Stomach (tissue), 9 donors: ENCODE measurements around the gene OR52R1. TPM values are rescaled to one million over a fixed set of nuclear protein-coding genes. Genes with fewer than 3 reads are reported as not detected.
"Not testable (repeated sequence)": the region's sequence is repeated elsewhere in the genome, so short reads cannot be mapped to it uniquely, and the experiment has no call there.

Source experiments
- DNase-seq, 2 donors: peaks; one replicate each; pipeline versions ENCODE4 v3.0.0 to v3.0.0-alpha.2; 2013 to 2019
- H3K27ac ChIP-seq, 5 donors: fragments of 200-600 bp in 4 of 5; sonication (generic) in 4 of 5; one replicate each; pipeline ENCODE4 v1.5.1; 2013 to 2019; ENCODE audit warnings: mild to moderate bottlenecking in 1 of 5, moderate library complexity in 1 of 5
- H3K27me3 ChIP-seq, 3 donors: fragments of 200-600 bp; sonication (generic); one replicate each; pipeline ENCODE4 v1.5.1; 2017 to 2019; ENCODE audit warnings: mixed run types in 1 of 3
- H3K36me3 ChIP-seq, 4 donors: fragments of 200-600 bp; sonication (generic); 1 replicate in 3 of 4; 2 replicates in 1 of 4; pipeline ENCODE4 v1.5.1; 2016 to 2019
- H3K4me1 ChIP-seq, 4 donors: fragments of 200-600 bp; sonication (generic); one replicate each; pipeline ENCODE4 v1.5.1; 2016 to 2019
- H3K4me3 ChIP-seq, 4 donors: fragments of 200-600 bp; sonication (generic) in 3 of 4; one replicate each; pipeline ENCODE4 v1.5.1; 2016 to 2019; ENCODE audit warnings: mild to moderate bottlenecking in 1 of 4
- H3K9me3 ChIP-seq, 4 donors: fragments of 200-600 bp; sonication (generic); one replicate each; pipeline ENCODE4 v1.5.1; 2016 to 2019
- CTCF ChIP-seq, 7 experiments: fragments of 450-650 bp in 4 of 7; fragments of 200-600 bp in 3 of 7; sonication (generic) in 3 of 7; IDR thresholded peaks; one replicate each; pipeline ENCODE4 v1.5.1; 2016 to 2019; ENCODE audit warnings: antibody characterized with exemption in 7 of 7, control low read depth in 2 of 7, mild to moderate bottlenecking in 1 of 7
- EP300 ChIP-seq: sonication (generic); formaldehyde crosslinking; IDR thresholded peaks from one replicate; pipeline ENCODE4 v1.6.1; 2017; ENCODE audit warnings: antibody characterized with exemption
- POLR2A ChIP-seq, 4 donors: fragments of 450-650 bp; IDR thresholded peaks; one replicate each; pipeline ENCODE4 v1.6.1; 2016; ENCODE audit warnings: antibody characterized with exemption in 4 of 4, control low read depth in 2 of 4, mild to moderate bottlenecking in 1 of 4, moderate library complexity in 1 of 4
- POLR2AphosphoS5 ChIP-seq, 3 donors: sonication (generic); formaldehyde crosslinking; IDR thresholded peaks; one replicate each; pipeline ENCODE4 v1.6.1; 2016; ENCODE audit warnings: antibody characterized with exemption in 3 of 3
- WGBS, 5 donors: extraction: QIAGEN DNeasy Blood & Tissue Kit in 3 of 5; methylation state at CpG; one replicate each; pipeline versions ENCODE4 v1.1.5 to v1.1.7; 2013 to 2018; 5-methylcytosine and 5-hydroxymethylcytosine counted together
- intact Hi-C: fragments of 100-400 bp; cut with DNase I; formaldehyde crosslinking; loops from one replicate; pipeline ENCODE4 v1.15.1; 2023; ENCODE audit warnings: low total_unique reads
- polyA plus RNA-seq, 3 donors: library from polyadenylated mRNA; stranded (reverse); fragments of 200-250 nt; gene quantifications; one replicate each; pipeline ENCODE4 v1.2.3, GENCODE V29; 2013
- total RNA-seq, 5 donors: library from RNA; depleted of rRNA; stranded (reverse); fragments of >200 nt; gene quantifications; one replicate each; pipeline versions ENCODE4 v1.1.0 to v1.2.3, GENCODE V29; 2014 to 2016
- donor health status: healthy with polysubstance abuse.
- donor health status: Bipolar disorder and iron deficiency.
- donor health status: healthy.

The OR52R1 gene
- total and polyA plus RNA-seq, 8 donors: not detected

DNA sequence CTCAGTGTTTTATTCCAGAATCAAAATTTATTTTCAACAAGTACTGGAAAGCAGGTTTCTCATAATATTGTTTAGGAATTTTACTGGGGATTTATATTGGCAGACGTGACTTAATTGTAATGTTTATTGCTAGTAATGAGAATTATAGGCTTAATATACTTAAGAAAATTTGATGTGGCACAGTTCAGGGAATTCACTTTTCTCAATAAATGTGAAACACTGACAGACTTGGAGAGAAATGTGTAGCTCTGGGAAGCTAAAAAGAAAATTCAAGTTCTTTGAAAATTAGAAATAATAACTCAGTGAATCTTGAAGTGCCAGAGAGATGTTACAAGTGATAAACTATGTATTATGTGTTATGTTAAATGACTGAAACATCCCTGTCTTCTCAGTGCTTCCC lies 16.8 kb upstream of the OR52R1 start, which contains the start of gene OR51F2:
Gene OR51F2 (plus strand): TSS at position 301 of the 400 bp plus-strand sequence. CDS start 101 bp downstream, outside the sequence.
- no peak for DNase-seq
- TF ChIP-seq POLR2AphosphoS5 (IDR thresholded peaks at IDR 0.05) (no peak), POLR2A (IDR thresholded peaks at IDR 0.05) (no peak), CTCF (IDR thresholded peaks at IDR 0.05) (no peak), EP300 (no peak)
- no peak within 1 kb of the TSS for H3K27ac ChIP-seq
- H3K36me3 ChIP-seq: no peaks in the 10 kb centered on the region
- no peaks in the 10 kb centered on the region for H3K27me3 ChIP-seq
- no peaks in the 10 kb centered on the region for H3K9me3 ChIP-seq
- WGBS, 5 donors: 76 to 92% (median 83%) methylated on average over 1 of the region's 1 CpG
- peaks cover 0 to 2% (median 0%) of the 10 kb centered on the region in 4 donors for H3K4me1 ChIP-seq
- H3K4me3 ChIP-seq: no peak within 1 kb of the TSS
- intact Hi-C loops: loop anchor here (10.0 kb wide), 1 partner anchor 186 kb away; the partner anchor contains the start of gene OR51D1

DNA sequence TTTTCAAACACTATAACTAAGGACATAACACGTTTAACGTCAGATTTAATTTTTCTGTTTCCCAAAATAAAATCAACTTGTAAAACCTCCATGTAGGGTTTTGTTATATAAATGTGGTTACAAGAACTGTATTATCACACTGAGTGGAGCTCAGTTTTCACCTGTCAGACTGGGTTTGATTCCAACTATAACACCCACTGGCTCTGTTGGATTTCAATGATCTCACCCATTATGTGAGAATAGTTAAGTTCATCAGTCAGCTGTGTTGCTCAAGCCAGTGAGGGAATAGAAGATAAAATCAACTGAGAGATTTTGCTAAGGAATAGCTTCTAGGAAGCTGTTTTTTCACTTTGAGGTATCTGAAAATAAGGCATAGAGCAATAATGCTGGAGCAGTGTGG lies 5.1 kb upstream of the OR52R1 start:
- Histone ChIP-seq H3K27ac (no peak overlapping the region), H3K27me3 (no peaks in the 10 kb centered on the region), H3K36me3 (no peaks in the 10 kb centered on the region), H3K4me1 (no peaks in the 10 kb centered on the region), H3K9me3 (no peaks in the 10 kb centered on the region), H3K4me3 (no peak overlapping the region)
- no peak for DNase-seq
- 86 to 98% (median 87%) methylated on average over 2 of the region's 2 CpGs for WGBS, 5 donors
- no peak for TF ChIP-seq POLR2AphosphoS5 (IDR thresholded peaks at IDR 0.05)
- no peak for TF ChIP-seq POLR2A (IDR thresholded peaks at IDR 0.05)
- no peak for TF ChIP-seq CTCF (IDR thresholded peaks at IDR 0.05)
- TF ChIP-seq EP300: no peak
- intact Hi-C loops: no loop called here

DNA sequence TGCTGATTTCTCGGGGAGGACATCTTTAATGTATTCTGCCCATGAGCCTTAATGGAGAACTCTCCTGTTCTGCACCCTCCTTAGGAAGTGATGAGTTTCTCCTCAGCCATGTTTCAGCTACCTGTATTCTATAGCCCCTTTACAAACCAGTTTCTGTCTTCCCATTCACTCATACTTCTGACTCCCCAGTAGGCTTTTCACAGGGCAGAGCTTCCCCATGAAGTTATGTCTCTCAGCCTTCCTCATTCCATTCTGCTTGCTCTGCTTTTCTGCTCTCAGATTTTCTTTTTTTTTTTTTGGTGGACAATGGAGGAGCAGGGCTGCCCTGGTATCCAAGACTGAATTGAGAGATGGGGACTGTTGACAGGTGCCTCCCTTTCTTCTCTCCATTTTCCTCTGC lies 4.3 kb upstream of the OR52R1 start:
- TF ChIP-seq POLR2AphosphoS5 (IDR thresholded peaks at IDR 0.05): no peak
- no peak for TF ChIP-seq EP300
- no peak for TF ChIP-seq CTCF (IDR thresholded peaks at IDR 0.05)
- no peak for TF ChIP-seq POLR2A (IDR thresholded peaks at IDR 0.05)
- Histone ChIP-seq H3K36me3 (no peaks in the 10 kb centered on the region), H3K4me1 (no peaks in the 10 kb centered on the region), H3K27ac (no peak overlapping the region), H3K9me3 (no peaks in the 10 kb centered on the region), H3K4me3 (no peak overlapping the region), H3K27me3 (no peaks in the 10 kb centered on the region)
- 79 to 95% (median 93%) methylated on average over 1 of the region's 1 CpG for WGBS, 5 donors
- intact Hi-C loops: no loop called here
- DNase-seq: no peak

DNA sequence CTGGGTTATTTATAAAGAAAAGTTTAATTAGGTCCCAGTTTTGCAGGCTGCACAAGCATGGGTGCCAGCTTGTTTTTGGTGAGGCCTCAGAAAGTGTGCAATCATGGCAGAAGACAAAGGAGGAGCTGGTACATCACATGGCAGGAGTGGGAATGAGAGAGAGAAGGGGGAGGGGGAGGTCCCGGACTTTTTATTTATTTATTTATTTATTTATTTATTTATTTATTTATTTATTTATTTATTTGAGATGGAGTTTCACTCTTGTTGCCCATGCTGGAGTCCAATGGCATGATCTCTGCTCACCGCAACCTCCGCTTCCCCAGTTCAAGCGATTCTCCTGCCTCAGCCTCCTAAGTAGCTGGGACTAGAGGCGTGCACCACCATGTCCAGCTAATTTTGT lies 2.9 kb downstream of the OR52R1 start:
- H3K4me3 ChIP-seq, intact Hi-C loops, H3K27me3 ChIP-seq, H3K36me3 ChIP-seq, H3K9me3 ChIP-seq, H3K4me1 ChIP-seq, H3K27ac ChIP-seq, DNase-seq: not testable (repeated sequence)
- WGBS, 5 donors: 61 to 96% (median 91%) methylated on average over 3 to 5 of the region's 5 CpGs

DNA sequence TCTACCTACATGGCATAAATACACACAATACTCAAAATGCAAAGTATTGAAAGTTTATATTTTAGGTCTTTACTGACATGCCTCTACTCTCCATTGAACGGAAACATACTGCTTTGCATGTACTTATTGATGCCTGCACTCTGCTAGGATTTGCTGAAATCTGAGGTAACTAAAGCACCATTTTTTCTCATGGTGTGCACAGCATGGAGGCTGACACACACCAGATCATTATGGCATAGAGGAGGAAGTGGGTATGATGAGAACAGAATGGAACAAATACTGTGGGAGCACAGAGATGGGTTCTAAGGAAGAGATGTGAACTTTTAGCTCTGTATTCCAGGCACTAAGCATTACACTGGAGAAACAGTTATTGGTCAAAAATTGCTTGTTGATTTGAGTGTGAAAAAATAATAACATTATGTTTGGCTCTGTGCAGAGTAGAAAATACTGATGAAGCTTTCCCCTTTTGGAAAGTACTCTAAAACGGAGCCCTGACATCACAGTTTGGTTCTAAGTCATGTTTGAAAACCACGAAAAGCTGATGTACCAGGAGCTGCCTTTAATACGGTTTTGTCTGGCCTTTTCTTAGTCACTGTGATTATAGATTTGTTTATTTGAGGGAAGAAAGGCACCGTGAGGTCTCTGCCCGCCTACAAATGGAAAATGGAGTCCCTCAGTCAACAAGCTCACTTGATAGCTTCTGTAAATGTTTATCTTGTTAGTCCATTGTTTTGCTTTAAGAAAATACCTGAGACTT lies 5.6 kb downstream of the OR52R1 start:
- intact Hi-C loops: no loop called here
- Histone ChIP-seq H3K9me3 (no peaks in the 10 kb centered on the region), H3K4me1 (no peaks in the 10 kb centered on the region), H3K27ac (no peak overlapping the region), H3K27me3 (no peaks in the 10 kb centered on the region), H3K36me3 (no peaks in the 10 kb centered on the region), H3K4me3 (no peak overlapping the region)
- TF ChIP-seq CTCF (IDR thresholded peaks at IDR 0.05) (no peak), EP300 (no peak), POLR2AphosphoS5 (IDR thresholded peaks at IDR 0.05) (no peak), POLR2A (IDR thresholded peaks at IDR 0.05) (no peak)
- no peak for DNase-seq
- WGBS, 5 donors: 31 to 47% (median 40%) methylated on average over 6 of the region's 6 CpGs
